Measurements from ENCODE around the gene MRPL14. TPM values are rescaled to one million over a fixed set of nuclear protein-coding genes. Genes with fewer than 3 reads are reported as not detected.

The MRPL14 gene
- total RNA-seq, 4 donors from 2014 or later = 100 to 180 (median 152) TPM

- Histone ChIP-seq H3K9me3 (no peaks in the 10 kb centered on the region), H3K27ac (no peak overlapping the region), H3K4me1 (no peaks in the 10 kb centered on the region), H3K27me3 (no peaks in the 10 kb centered on the region), H3K36me3 (peaks cover 2 to 83% of the 10 kb centered on the region in 2 donors), H3K4me3 (no peak overlapping the region)
- TF ChIP-seq CTCF (IDR thresholded peaks at IDR 0.05 in 4 of 5, conservative IDR thresholded peaks at IDR 0.05 in 1 of 5) = no peak
- no peak for TF ChIP-seq POLR2A (IDR thresholded peaks at IDR 0.05)
- intact Hi-C loops (cut with DNase I; ENCODE audit: low total_unique reads) = no loop called here
- ATAC-seq = no peak
- DNase-seq = no peak
- in situ Hi-C loops (cut with MboI; ENCODE audit: low sequenced_read_pairs in 4 of 4) = loop anchor here in 2 of 4 donors (5.0 kb wide), 1 partner anchor 41 kb away; no protein-coding TSS in a partner anchor
These were observed 15.6 kb upstream of the MRPL14 start for GRCh38 chr6:44142835-44143234.

GRCh38 chr6:44139351-44139743, 12.1 kb upstream of the MRPL14 start:
- intact Hi-C loops (cut with DNase I; ENCODE audit: low total_unique reads) = no loop called here

GRCh38 chr6:44138717-44139350, 11.6 kb upstream of the MRPL14 start:
- ATAC-seq (no peak), DNase-seq (no peak)
- Histone ChIP-seq H3K27me3 (no peaks in the 10 kb centered on the region), H3K36me3 (peaks cover 2 to 82% of the 10 kb centered on the region in 2 donors), H3K4me3 (no peak overlapping the region), H3K9me3 (no peaks in the 10 kb centered on the region), H3K4me1 (peaks cover 0 to 3% of the 10 kb centered on the region in 2 donors), H3K27ac (no peak overlapping the region)
- intact Hi-C loops (cut with DNase I; ENCODE audit: low total_unique reads) = no loop called here
- in situ Hi-C loops (cut with MboI; ENCODE audit: low sequenced_read_pairs in 4 of 4) = no loop called here
- no peak for TF ChIP-seq POLR2A (IDR thresholded peaks at IDR 0.05)
- TF ChIP-seq CTCF (IDR thresholded peaks at IDR 0.05 in 4 of 5, conservative IDR thresholded peaks at IDR 0.05 in 1 of 5) = no peak

More at GRCh38 chr6:44139351-44139743, 12.1 kb upstream of the MRPL14 start:
- H3K4me1 ChIP-seq = no peaks in the 10 kb centered on the region
- DNase-seq (no peak), ATAC-seq (no peak)
- in situ Hi-C loops (cut with MboI; ENCODE audit: low sequenced_read_pairs in 4 of 4) = no loop called here
- no peaks in the 10 kb centered on the region for H3K9me3 ChIP-seq
- TF ChIP-seq CTCF (IDR thresholded peaks at IDR 0.05 in 4 of 5, conservative IDR thresholded peaks at IDR 0.05 in 1 of 5) = no peak
- TF ChIP-seq POLR2A (IDR thresholded peaks at IDR 0.05) = no peak
- no peak overlapping the region for H3K4me3 ChIP-seq
- H3K27me3 ChIP-seq = no peaks in the 10 kb centered on the region
- peaks cover 2 to 84% of the 10 kb centered on the region in 2 donors for H3K36me3 ChIP-seq
- H3K27ac ChIP-seq = no peak overlapping the region

GRCh38 chr6:44135875-44136274, 8.6 kb upstream of the MRPL14 start:
- Histone ChIP-seq H3K4me3 (no peak overlapping the region), H3K27ac (no peak overlapping the region), H3K4me1 (peaks cover 12 to 21% of the 10 kb centered on the region in 2 donors), H3K36me3 (peaks cover 0 to 62% of the 10 kb centered on the region in 2 donors), H3K27me3 (no peaks in the 10 kb centered on the region), H3K9me3 (no peaks in the 10 kb centered on the region)
- ATAC-seq (no peak), DNase-seq (no peak)
- in situ Hi-C loops (cut with MboI; ENCODE audit: low sequenced_read_pairs in 4 of 4) (no loop called here), intact Hi-C loops (cut with DNase I; ENCODE audit: low total_unique reads) (no loop called here)
- no peak for TF ChIP-seq POLR2A (IDR thresholded peaks at IDR 0.05)
- TF ChIP-seq CTCF (IDR thresholded peaks at IDR 0.05 in 4 of 5, conservative IDR thresholded peaks at IDR 0.05 in 1 of 5) = no peak

Data from gastrocnemius medialis (tissue), 4 donors.